ENCODE results near the gene CYP4X1.
"Not testable (repeated sequence)": the region's sequence is repeated elsewhere in the genome, so short reads cannot be mapped to it uniquely, and the experiment has no call there.

Gene CYP4X1

DNA sequence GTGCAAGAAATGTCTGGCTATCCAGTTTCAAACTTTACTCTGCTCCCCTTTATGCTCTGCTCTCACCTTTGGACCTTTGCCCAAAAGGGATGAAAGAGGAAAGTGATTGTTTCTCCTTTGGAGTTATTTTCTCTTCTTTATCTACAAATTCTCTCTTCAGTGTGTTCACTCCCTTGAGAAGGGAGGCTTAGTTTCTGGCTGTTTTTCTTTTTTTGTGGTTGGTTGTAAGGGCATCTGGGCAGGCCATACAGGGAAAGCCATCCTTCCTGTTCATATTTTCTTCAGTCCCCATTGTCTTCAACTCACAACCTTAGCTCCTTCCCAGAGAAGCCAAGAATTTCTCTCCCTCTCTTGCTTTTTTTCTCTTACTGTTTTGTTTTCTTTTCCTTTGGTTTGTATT, 46.0 kb downstream of the CYP4X1 start:
- DNase-seq (ENCODE audit: low spot score), result not testable (repeated sequence)

DNA sequence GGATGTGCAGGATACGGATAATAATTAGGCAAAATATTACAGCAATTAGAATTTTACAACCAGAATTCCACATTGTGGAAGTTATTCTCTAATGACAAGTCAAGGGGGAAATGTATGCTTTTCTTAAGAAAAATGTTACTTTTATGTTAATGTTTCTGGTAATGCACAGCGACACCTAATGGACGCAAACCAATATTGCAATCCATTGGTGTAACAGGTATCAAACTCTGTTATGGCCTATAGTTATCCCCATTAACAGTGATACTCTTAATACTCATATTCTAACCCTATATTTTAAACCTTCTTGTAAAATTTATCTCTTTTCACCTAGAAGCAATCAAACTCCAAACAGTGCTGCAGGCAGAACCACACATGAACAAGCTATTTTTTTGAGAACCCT, 65.9 kb downstream of the CYP4X1 start:
- not testable (repeated sequence) for DNase-seq (ENCODE audit: low spot score)

DNA sequence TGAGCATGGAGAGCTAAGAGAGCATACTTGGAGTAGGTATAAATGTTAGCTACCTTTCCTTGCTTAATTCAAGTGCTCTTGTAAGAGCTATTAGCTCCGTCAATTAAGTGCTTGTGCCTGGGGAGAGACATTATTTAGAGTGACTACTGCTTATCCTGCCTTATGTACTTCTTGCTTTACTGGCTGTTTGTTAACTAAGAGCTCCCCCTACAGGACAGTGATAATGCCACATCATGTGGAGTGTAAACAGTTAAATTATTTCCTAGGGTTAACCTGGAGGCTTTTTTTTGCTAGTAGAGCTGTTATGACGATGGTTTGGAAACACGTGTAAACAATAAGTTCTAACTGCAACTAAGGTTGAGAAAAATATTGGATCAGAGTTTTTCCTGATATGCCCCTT, 68.0 kb downstream of the CYP4X1 start:
- DNase-seq (ENCODE audit: low spot score), result not testable (repeated sequence)
